ENCODE results near the gene GPR75.
A peak's percentile ranks its signal among the peaks of the same experiment; 100 is the strongest.

DNA sequence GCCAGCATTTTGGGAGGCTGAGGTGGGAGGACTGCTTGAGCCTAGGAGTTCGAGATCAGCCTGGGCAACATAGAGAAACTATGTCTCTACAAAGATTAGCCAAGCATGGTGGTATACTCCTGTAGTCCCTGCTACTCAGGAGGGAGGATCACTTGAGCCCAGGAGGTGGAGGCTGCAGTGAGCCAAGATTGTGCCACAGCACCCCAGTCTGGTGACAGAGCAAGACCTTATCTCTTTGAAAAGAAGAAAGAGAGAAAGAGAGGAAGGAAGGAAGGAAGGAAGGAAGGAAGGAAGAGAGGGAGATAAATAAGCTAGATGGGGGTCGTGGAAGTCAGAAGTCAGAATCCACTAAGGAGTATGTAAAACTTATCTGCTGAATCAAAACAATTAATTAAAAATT, 16.2 kb downstream of the GPR75 start:
- TF ChIP-seq KLF6 (CRISPR knock-in tag; IDR thresholded peaks at IDR 0.05): no peak
- TF ChIP-seq ATF7 (IDR thresholded peaks at IDR 0.05): no peak
- TF ChIP-seq ATF7 (CRISPR knock-in tag; IDR thresholded peaks at IDR 0.05): no peak
- no peak for TF ChIP-seq RBM22 (optimal IDR thresholded peaks at IDR 0.05; ENCODE audit: low read length)
- TF ChIP-seq JUND (CRISPR knock-in tag; IDR thresholded peaks at IDR 0.05): no peak
- TF ChIP-seq, protein P1, sequence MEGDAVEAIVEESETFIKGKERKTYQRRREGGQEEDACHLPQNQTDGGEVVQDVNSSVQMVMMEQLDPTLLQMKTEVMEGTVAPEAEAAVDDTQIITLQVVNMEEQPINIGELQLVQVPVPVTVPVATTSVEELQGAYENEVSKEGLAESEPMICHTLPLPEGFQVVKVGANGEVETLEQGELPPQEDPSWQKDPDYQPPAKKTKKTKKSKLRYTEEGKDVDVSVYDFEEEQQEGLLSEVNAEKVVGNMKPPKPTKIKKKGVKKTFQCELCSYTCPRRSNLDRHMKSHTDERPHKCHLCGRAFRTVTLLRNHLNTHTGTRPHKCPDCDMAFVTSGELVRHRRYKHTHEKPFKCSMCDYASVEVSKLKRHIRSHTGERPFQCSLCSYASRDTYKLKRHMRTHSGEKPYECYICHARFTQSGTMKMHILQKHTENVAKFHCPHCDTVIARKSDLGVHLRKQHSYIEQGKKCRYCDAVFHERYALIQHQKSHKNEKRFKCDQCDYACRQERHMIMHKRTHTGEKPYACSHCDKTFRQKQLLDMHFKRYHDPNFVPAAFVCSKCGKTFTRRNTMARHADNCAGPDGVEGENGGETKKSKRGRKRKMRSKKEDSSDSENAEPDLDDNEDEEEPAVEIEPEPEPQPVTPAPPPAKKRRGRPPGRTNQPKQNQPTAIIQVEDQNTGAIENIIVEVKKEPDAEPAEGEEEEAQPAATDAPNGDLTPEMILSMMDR (CRISPR knock-in tag; IDR thresholded peaks at IDR 0.05): peak; percentile 40
- no peak for TF ChIP-seq ZSCAN21 (CRISPR knock-in tag; IDR thresholded peaks at IDR 0.05; ENCODE audit: borderline replicate concordance)
- TF ChIP-seq HIVEP1 (CRISPR knock-in tag; IDR thresholded peaks at IDR 0.05): no peak
- no peak for TF ChIP-seq HDAC2 (CRISPR knock-in tag; IDR thresholded peaks at IDR 0.05)
- TF ChIP-seq MAFF (IDR thresholded peaks at IDR 0.05; ENCODE audit: low read depth, low read length): no peak
- TF ChIP-seq FIP1L1 (IDR thresholded peaks at IDR 0.05; ENCODE audit: borderline replicate concordance, insufficient read depth, low read depth, low read length): no peak
- TF ChIP-seq BHLHE40 (IDR thresholded peaks at IDR 0.05; ENCODE audit: low read length): no peak
